HG03060 (cell line): ENCODE measurements around the gene HOXC4.
"Not testable (repeated sequence)": the region's sequence is repeated elsewhere in the genome, so short reads cannot be mapped to it uniquely, and the experiment has no call there.

Source experiments
- ATAC-seq: cut with Tn5 transposase; IDR thresholded peaks from one replicate; pipeline ENCODE4 v1.9.1; 2021; ENCODE audit warnings: low read depth, moderate number of reproducible peaks; ENCODE audit not compliant: unreplicated experiment

Gene HOXC4

GRCh38 chr12:54053003-54053750, 458 bp upstream of the HOXC4 start:
- ATAC-seq: no peak

GRCh38 chr12:54054742-54055194, 1.1 kb downstream of the HOXC4 start:
- no peak for ATAC-seq

GRCh38 chr12:54055552-54055951, 1.9 kb downstream of the HOXC4 start:
- ATAC-seq: no peak

- ATAC-seq: no peak
Observed at GRCh38 chr12:54056110-54056509, 2.5 kb downstream of the HOXC4 start.

GRCh38 chr12:54058128-54058768, 4.6 kb downstream of the HOXC4 start:
- no peak for ATAC-seq

GRCh38 chr12:54059668-54060067, 6.0 kb downstream of the HOXC4 start:
- ATAC-seq: no peak

GRCh38 chr12:54060174-54060974, 6.7 kb downstream of the HOXC4 start:
- no peak for ATAC-seq

- no peak for ATAC-seq
Observed at GRCh38 chr12:54060975-54061778, 7.5 kb downstream of the HOXC4 start.

- ATAC-seq: no peak
Observed at GRCh38 chr12:54065677-54066076, 12.0 kb downstream of the HOXC4 start.

GRCh38 chr12:54066408-54066807, 12.8 kb downstream of the HOXC4 start:
- no peak for ATAC-seq

GRCh38 chr12:54068418-54069070, 14.9 kb downstream of the HOXC4 start:
- ATAC-seq: no peak

- ATAC-seq: no peak
Observed at GRCh38 chr12:54071942-54072341, 18.3 kb downstream of the HOXC4 start.

- no peak for ATAC-seq
Observed at GRCh38 chr12:54074308-54074707, 20.7 kb downstream of the HOXC4 start.

- no peak for ATAC-seq
Observed at GRCh38 chr12:54075409-54075808, 21.8 kb downstream of the HOXC4 start.

- ATAC-seq: no peak
Observed at GRCh38 chr12:54075974-54076373, 22.3 kb downstream of the HOXC4 start.

- ATAC-seq: not testable (repeated sequence)
Observed at GRCh38 chr12:54077843-54078242, 24.2 kb downstream of the HOXC4 start.

GRCh38 chr12:54079115-54079514, 25.5 kb downstream of the HOXC4 start:
- not testable (repeated sequence) for ATAC-seq

GRCh38 chr12:54080008-54080924, 26.6 kb downstream of the HOXC4 start:
- ATAC-seq: not testable (repeated sequence)

- not testable (repeated sequence) for ATAC-seq
Observed at GRCh38 chr12:54081053-54081514, 27.4 kb downstream of the HOXC4 start.
